Measurements from ENCODE around the gene RNF225. TPM values are rescaled to one million over a fixed set of nuclear protein-coding genes. Genes with fewer than 3 reads are reported as not detected.
"Not testable (repeated sequence)": the region's sequence is repeated elsewhere in the genome, so short reads cannot be mapped to it uniquely, and the experiment has no call there.

The RNF225 gene
- total and polyA plus RNA-seq, 8 donors = not detected

GRCh38 chr19:58368561-58369360 is 26.7 kb upstream of the RNF225 start:
- H3K36me3 ChIP-seq = no peaks in the 10 kb centered on the region
- H3K27ac ChIP-seq = no peak overlapping the region
- no peak for TF ChIP-seq CTCF (IDR thresholded peaks at IDR 0.05)
- no peak overlapping the region for H3K4me3 ChIP-seq
- intact Hi-C loops (cut with DNase I) = no loop called here
- no peaks in the 10 kb centered on the region for H3K9me3 ChIP-seq
- FAIRE-seq (no peak), ATAC-seq (no peak), DNase-seq (peak in 1 of 6 donors; percentile 73)
- H3K27me3 ChIP-seq = no peaks in the 10 kb centered on the region
- 90 to 91% methylated on average over 67 to 68 of the region's 68 CpGs for WGBS, 2 donors
- H3K4me1 ChIP-seq = no peaks in the 10 kb centered on the region

- DNase-seq (peak in 2 of 6 donors; percentile 15 to 32), ATAC-seq (no peak), FAIRE-seq (no peak)
- Histone ChIP-seq H3K27me3 (no peaks in the 10 kb centered on the region), H3K36me3 (no peaks in the 10 kb centered on the region), H3K4me1 (no peaks in the 10 kb centered on the region), H3K27ac (no peak overlapping the region), H3K4me3 (no peak overlapping the region), H3K9me3 (no peaks in the 10 kb centered on the region)
- intact Hi-C loops (cut with DNase I) = no loop called here
- no peak for TF ChIP-seq CTCF (IDR thresholded peaks at IDR 0.05)
- 60 to 68% methylated on average over 15 of the region's 15 CpGs for WGBS, 2 donors
Measured at GRCh38 chr19:58372311-58373133, 22.9 kb upstream of the RNF225 start.

- Histone ChIP-seq H3K4me1 (no peaks in the 10 kb centered on the region), H3K27me3 (no peaks in the 10 kb centered on the region), H3K27ac (no peak overlapping the region), H3K36me3 (no peaks in the 10 kb centered on the region), H3K9me3 (no peaks in the 10 kb centered on the region), H3K4me3 (no peak overlapping the region)
- intact Hi-C loops (cut with DNase I) = no loop called here
- DNase-seq = no peak
- no peak for ATAC-seq
- FAIRE-seq = no peak
- no peak for TF ChIP-seq CTCF (IDR thresholded peaks at IDR 0.05)
- 90 to 93% methylated on average over 4 of the region's 4 CpGs for WGBS, 2 donors
Measured at GRCh38 chr19:58374200-58374599, 21.3 kb upstream of the RNF225 start.

GRCh38 chr19:58376724-58377123 is 18.7 kb upstream of the RNF225 start:
- WGBS, 2 donors = 70 to 95% methylated on average over 5 to 7 of the region's 7 CpGs
- FAIRE-seq; H3K27ac ChIP-seq; intact Hi-C loops (cut with DNase I); DNase-seq; H3K36me3 ChIP-seq; H3K9me3 ChIP-seq; H3K4me3 ChIP-seq; H3K27me3 ChIP-seq; ATAC-seq: not testable (repeated sequence)
- peaks cover 0 to 10% (median 4%) of the 10 kb centered on the region in 3 donors for H3K4me1 ChIP-seq

GRCh38 chr19:58379246-58379645 is 16.2 kb upstream of the RNF225 start:
- Histone ChIP-seq H3K4me3 (no peak overlapping the region), H3K27ac (no peak overlapping the region), H3K4me1 (peaks cover 0 to 14% (median 4%) of the 10 kb centered on the region in 3 donors), H3K9me3 (no peaks in the 10 kb centered on the region), H3K27me3 (no peaks in the 10 kb centered on the region), H3K36me3 (no peaks in the 10 kb centered on the region)
- no peak for TF ChIP-seq CTCF (IDR thresholded peaks at IDR 0.05)
- FAIRE-seq (no peak), ATAC-seq (no peak), DNase-seq (peak in 3 of 6 donors; percentile 30 to 58 (median 34))
- WGBS, 2 donors = 84 to 94% methylated on average over 6 of the region's 6 CpGs
- intact Hi-C loops (cut with DNase I) = no loop called here

Data from pancreas (tissue), 10 donors.